Osteoblast (primary cell): ENCODE results near the gene C4orf50. TPM values are rescaled to one million over a fixed set of nuclear protein-coding genes. Genes with fewer than 3 reads are reported as not detected.

Source experiments
- DNase-seq: peaks from one replicate; pipeline ENCODE4 v3.0.0; 2011; ENCODE audit warnings: low spot score, mixed read lengths; ENCODE audit not compliant: insufficient read length; ENCODE audit errors: missing footprints
- H2AFZ ChIP-seq: 2 replicates; pipeline ENCODE4 v1.6.0; 2011; ENCODE audit warnings: mild to moderate bottlenecking, low read length
- H3K27ac ChIP-seq: 2 replicates; pipeline ENCODE4 v1.5.1; 2011; ENCODE audit warnings: mild to moderate bottlenecking, low read depth, low read length, moderate library complexity
- H3K27me3 ChIP-seq: 2 replicates; pipeline ENCODE4 v1.6.0; 2012; ENCODE audit warnings: mild to moderate bottlenecking, control low read depth, inconsistent platforms, low read length, moderate library complexity; ENCODE audit not compliant: insufficient read depth
- H3K36me3 ChIP-seq: 2 replicates; pipeline ENCODE4 v1.5.1; 2011; ENCODE audit warnings: mild to moderate bottlenecking, low read length, control low read depth, moderate library complexity; ENCODE audit not compliant: insufficient read depth
- H3K4me1 ChIP-seq: 2 replicates; pipeline ENCODE4 v1.5.1; 2011; ENCODE audit warnings: mild to moderate bottlenecking, low read length, control low read depth, moderate library complexity; ENCODE audit not compliant: insufficient read depth
- H3K4me2 ChIP-seq: 2 replicates; pipeline ENCODE4 v1.6.0; 2011; ENCODE audit warnings: mild to moderate bottlenecking, low read length; ENCODE audit not compliant: insufficient read depth
- H3K4me3 ChIP-seq: fragments of 200-600 bp; sonication (generic); 3 replicates; pipeline ENCODE4 v1.5.1; 2012; ENCODE audit warnings: mild to moderate bottlenecking, low read length, inconsistent platforms; ENCODE audit not compliant: insufficient read depth
- H3K79me2 ChIP-seq: 2 replicates; pipeline ENCODE4 v1.6.0; 2012; ENCODE audit warnings: mild to moderate bottlenecking, low read length, control low read depth, inconsistent platforms; ENCODE audit not compliant: insufficient read depth
- H3K9me3 ChIP-seq: 2 replicates; pipeline ENCODE4 v1.5.1; 2011; ENCODE audit warnings: low read depth, low read length, control low read depth
- H4K20me1 ChIP-seq: 2 replicates; pipeline ENCODE4 v1.6.0; 2012; ENCODE audit warnings: mild to moderate bottlenecking, low read length, control low read depth; ENCODE audit not compliant: insufficient read depth
- total RNA-seq: library from RNA; depleted of rRNA; stranded (reverse); fragments of >200 nt; gene quantifications from 2 replicates; pipeline ENCODE4 v1.2.3, GENCODE V29; 2012
- TF ChIP-seq, protein P1 (sequence below): IDR thresholded peaks from 2 replicates; pipeline ENCODE4 v1.5.1; 2011; ENCODE audit warnings: mild to moderate bottlenecking, low read depth, low read length, moderate library complexity; ENCODE audit errors: extremely low read depth

The C4orf50 gene
- total RNA-seq, result not detected in 2 replicates

DNA sequence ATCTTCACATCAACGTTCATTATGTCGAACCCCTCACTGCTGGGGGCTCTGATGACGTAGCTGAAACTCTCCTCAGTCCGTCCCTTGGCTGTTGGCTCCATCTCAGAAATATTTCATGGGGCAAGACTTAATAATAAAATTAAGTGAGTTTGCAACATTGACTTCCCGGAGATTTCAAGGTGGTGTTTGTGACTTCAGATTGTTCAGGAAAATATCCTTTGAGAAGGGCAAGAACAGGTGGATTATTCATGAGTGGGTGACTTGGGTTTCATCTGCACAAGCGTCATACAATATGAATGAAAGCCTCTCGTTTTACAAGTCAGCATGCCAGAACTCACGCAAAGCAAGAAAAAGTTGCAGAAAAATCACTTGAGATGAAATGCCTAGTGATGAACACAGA is at the start of gene C4orf50:
TSS of gene C4orf50 (minus strand) at position 101 of the 400 bp plus-strand sequence.
- no peak for DNase-seq
- Histone ChIP-seq H3K4me3 (no peak within 1 kb of the TSS), H3K79me2 (no peaks in the 10 kb centered on the region), H3K27me3 (no peaks in the 10 kb centered on the region), H3K9me3 (no peaks in the 10 kb centered on the region), H3K4me2 (no peak within 1 kb of the TSS), H3K4me1 (no peaks in the 10 kb centered on the region), H3K36me3 (no peaks in the 10 kb centered on the region), H4K20me1 (no peaks in the 10 kb centered on the region), H3K27ac (no peak within 1 kb of the TSS), H2AFZ (no peak within 1 kb of the TSS)
- TF ChIP-seq, protein P1, sequence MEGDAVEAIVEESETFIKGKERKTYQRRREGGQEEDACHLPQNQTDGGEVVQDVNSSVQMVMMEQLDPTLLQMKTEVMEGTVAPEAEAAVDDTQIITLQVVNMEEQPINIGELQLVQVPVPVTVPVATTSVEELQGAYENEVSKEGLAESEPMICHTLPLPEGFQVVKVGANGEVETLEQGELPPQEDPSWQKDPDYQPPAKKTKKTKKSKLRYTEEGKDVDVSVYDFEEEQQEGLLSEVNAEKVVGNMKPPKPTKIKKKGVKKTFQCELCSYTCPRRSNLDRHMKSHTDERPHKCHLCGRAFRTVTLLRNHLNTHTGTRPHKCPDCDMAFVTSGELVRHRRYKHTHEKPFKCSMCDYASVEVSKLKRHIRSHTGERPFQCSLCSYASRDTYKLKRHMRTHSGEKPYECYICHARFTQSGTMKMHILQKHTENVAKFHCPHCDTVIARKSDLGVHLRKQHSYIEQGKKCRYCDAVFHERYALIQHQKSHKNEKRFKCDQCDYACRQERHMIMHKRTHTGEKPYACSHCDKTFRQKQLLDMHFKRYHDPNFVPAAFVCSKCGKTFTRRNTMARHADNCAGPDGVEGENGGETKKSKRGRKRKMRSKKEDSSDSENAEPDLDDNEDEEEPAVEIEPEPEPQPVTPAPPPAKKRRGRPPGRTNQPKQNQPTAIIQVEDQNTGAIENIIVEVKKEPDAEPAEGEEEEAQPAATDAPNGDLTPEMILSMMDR, result no peak

DNA sequence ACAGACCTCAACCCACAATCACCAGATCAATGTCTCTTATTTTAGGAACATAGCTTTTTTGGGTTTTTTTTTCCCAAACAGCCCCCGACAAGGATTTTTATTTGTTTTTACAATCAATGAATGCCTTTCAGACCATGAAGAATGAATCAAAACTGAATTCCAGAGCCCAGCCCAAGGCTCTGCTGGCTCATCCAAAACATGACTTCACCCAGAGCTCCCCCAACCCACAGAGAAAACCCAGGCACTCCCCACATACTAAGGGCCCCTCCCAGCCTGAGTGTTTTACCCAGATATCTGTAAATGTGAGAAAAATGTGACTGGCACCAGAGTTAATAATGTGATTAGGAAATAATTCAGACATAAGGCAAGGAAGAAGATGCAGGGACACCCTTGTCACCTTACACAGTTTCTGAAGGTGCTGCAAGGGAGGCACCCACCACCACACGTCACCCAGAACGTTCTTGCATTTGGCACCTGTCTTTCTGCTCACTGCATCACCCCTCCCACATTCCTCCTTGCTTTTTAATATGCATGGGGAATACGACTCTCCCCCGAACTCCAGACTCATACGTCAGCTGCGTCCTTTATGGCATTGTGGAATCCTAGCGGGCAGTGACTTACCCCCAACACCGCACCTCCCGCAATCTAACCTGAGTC is 47.8 kb upstream of the C4orf50 start:
- Histone ChIP-seq H3K36me3 (no peaks in the 10 kb centered on the region), H3K4me3 (no peak overlapping the region), H3K4me2 (no peak overlapping the region), H3K79me2 (no peaks in the 10 kb centered on the region), H3K9me3 (no peaks in the 10 kb centered on the region), H3K27ac (no peak overlapping the region), H3K27me3 (no peaks in the 10 kb centered on the region), H2AFZ (no peak overlapping the region), H4K20me1 (no peaks in the 10 kb centered on the region), H3K4me1 (no peaks in the 10 kb centered on the region)
- TF ChIP-seq, protein P1, result no peak
- no peak for DNase-seq

DNA sequence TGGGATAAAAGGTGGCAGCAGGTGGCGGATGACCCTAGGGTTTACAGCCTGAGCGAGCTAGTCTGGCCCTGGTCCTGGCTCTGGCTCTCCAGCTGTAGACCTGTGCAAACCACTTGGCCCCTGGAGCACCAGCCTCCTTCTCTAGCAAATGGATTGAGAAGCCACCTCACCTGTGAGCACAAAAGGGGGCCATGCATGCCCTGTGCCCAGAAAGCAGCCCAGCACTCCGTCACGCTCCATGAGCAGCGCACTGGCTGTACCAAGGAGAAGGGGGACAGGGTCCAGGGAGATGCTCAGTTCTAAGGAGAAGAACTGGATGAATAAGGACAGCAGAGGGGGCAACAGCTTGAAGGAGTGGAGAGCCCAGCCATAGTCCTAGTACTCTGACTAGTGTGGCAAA is 46.9 kb upstream of the C4orf50 start:
- Histone ChIP-seq H3K36me3 (no peaks in the 10 kb centered on the region), H2AFZ (no peak overlapping the region), H4K20me1 (no peaks in the 10 kb centered on the region), H3K27ac (no peak overlapping the region), H3K4me1 (no peaks in the 10 kb centered on the region), H3K4me2 (no peak overlapping the region), H3K79me2 (no peaks in the 10 kb centered on the region), H3K27me3 (no peaks in the 10 kb centered on the region), H3K4me3 (no peak overlapping the region), H3K9me3 (no peaks in the 10 kb centered on the region)
- TF ChIP-seq, protein P1, result no peak
- DNase-seq, result no peak

DNA sequence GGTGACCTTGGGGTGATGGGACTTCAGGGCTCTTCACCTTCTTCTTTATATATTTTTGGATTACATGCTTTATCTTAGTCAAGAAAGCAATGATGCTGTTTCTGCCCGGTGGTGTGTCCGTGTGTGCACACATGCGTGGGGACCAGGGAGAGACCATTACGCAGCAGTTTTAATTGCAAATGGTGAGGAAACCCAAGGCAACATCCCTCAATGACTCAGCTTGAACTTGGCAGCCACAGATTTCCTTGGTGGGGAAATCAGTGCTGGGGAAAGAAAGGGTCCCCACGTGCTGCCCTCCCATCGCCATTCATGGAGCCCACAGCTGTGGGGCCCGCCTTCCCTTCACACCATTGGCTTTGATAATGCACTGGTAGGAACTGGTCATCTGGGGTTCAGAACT is 46.2 kb upstream of the C4orf50 start:
- TF ChIP-seq, protein P1, result no peak
- H4K20me1 ChIP-seq, result no peaks in the 10 kb centered on the region

More for the DNA sequence above, 46.2 kb upstream of the C4orf50 start:
- Histone ChIP-seq H3K4me3 (no peak overlapping the region), H3K9me3 (peaks cover 4% of the 10 kb centered on the region), H3K4me1 (no peaks in the 10 kb centered on the region), H3K4me2 (no peak overlapping the region), H2AFZ (no peak overlapping the region), H3K36me3 (no peaks in the 10 kb centered on the region), H3K27ac (no peak overlapping the region), H3K27me3 (no peaks in the 10 kb centered on the region), H3K79me2 (no peaks in the 10 kb centered on the region)
- no peak for DNase-seq
